Measurements from ENCODE around the gene PRXL2B.

The PRXL2B gene

DNA sequence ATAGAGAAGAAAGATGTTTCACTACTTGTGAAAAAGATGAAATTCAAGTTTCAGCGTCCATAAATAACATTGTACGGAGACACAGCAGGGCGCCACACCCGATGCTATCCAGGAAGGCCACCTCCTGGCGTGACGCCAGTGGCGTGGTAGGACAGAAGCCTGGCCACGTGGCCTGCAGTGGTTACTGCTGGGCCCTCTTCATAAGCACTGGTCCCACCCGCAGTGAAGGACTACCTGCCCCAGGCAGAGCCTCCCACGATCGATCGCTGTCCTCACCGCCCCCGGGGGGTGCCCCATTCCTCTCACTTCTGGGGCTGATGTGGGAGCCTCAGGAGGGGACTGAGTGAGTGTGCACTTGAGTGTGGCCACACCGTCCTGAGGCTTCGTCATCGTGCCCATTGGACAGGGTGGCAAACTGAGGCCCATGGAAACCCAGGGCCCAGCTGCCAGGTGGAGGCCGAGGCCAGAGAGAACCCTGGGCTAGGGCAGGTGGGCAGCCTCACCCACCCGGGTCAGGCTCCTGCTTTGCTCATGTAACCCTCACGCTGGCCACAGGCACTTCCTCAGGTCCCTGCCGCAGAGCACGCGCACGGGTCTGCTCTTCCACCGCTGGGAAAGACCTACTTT lies 44.8 kb upstream of the PRXL2B start:
- TF ChIP-seq, protein P1, sequence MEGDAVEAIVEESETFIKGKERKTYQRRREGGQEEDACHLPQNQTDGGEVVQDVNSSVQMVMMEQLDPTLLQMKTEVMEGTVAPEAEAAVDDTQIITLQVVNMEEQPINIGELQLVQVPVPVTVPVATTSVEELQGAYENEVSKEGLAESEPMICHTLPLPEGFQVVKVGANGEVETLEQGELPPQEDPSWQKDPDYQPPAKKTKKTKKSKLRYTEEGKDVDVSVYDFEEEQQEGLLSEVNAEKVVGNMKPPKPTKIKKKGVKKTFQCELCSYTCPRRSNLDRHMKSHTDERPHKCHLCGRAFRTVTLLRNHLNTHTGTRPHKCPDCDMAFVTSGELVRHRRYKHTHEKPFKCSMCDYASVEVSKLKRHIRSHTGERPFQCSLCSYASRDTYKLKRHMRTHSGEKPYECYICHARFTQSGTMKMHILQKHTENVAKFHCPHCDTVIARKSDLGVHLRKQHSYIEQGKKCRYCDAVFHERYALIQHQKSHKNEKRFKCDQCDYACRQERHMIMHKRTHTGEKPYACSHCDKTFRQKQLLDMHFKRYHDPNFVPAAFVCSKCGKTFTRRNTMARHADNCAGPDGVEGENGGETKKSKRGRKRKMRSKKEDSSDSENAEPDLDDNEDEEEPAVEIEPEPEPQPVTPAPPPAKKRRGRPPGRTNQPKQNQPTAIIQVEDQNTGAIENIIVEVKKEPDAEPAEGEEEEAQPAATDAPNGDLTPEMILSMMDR (IDR thresholded peaks at IDR 0.05; ENCODE audit: low read depth, low read length) = no peak
- DNase-seq (ENCODE audit: low read depth in 2 of 2) = no peak
- no peak overlapping the region for H3K4me3 ChIP-seq (replicated peaks in 1 of 2; ENCODE audit: low read depth in 2 of 2, low read length in 2 of 2)

DNA sequence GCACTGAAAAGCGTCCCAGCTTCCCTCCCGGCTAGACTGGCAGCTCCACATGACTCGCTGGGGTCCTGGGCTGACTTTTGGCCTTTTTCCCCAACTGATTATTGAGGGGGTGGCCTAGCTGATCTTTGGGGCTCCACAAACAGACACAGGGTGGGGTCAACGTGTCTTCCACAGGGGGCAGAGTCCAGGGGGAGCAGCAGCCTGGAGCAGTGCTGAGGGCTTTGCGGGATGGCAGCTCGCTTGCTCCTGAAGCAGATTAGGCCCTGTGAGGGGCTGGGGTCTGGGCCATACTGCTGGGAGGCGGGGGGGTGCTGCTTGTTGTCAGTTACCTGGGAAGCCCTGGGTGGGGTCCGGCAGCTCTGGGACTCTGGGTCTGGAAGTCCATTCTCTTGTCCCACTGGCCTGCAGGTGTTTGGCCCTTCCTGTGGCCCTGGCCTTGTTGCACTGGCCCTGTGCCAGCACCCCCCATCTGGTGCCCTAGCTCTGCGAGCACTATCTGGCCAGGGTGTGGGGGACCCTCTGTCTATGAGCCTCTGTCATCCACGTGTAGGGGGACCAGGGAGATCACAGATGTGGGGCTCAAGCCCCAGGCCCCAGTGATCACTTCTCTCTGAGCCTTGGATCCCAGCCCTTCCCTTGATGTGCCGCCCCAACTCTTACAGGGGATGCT lies 44.2 kb upstream of the PRXL2B start:
- DNase-seq (ENCODE audit: low read depth in 2 of 2) = no peak
- H3K4me3 ChIP-seq (replicated peaks in 1 of 2; ENCODE audit: low read depth in 2 of 2, low read length in 2 of 2) = no peak overlapping the region
- TF ChIP-seq, protein P1 (IDR thresholded peaks at IDR 0.05; ENCODE audit: low read depth, low read length) = no peak

DNA sequence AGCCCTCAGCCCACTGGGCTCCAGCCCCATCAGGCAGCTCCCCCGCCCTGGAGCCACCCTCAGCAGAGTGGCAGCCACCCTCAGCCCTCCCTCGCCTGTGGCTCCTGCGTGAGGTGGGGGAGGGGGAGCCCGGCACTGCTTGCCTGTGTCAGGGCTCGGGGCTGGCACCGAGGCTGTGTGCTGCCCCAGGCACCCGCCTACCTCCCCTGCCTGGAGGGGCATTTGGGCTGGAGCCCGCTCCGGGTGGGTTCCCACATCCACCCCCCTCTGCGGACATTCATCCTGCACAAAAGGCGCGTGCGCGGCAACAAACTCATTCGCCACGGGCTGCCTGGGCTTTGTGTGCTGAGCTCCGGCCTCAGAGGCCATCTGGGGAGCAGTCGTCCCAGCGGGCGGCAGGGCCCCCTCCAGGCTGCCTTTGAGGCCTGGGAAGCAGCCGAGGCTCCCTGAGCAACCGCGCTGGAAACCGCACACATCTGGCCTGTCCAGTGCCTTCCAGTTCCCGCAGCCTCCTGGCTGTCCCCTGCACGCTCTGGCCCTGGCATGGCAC lies 43.0 kb upstream of the PRXL2B start:
- H3K4me3 ChIP-seq (replicated peaks in 1 of 2; ENCODE audit: low read depth in 2 of 2, low read length in 2 of 2) = no peak overlapping the region
- no peak for DNase-seq (ENCODE audit: low read depth in 2 of 2)
- TF ChIP-seq, protein P1 (IDR thresholded peaks at IDR 0.05; ENCODE audit: low read depth, low read length) = no peak

DNA sequence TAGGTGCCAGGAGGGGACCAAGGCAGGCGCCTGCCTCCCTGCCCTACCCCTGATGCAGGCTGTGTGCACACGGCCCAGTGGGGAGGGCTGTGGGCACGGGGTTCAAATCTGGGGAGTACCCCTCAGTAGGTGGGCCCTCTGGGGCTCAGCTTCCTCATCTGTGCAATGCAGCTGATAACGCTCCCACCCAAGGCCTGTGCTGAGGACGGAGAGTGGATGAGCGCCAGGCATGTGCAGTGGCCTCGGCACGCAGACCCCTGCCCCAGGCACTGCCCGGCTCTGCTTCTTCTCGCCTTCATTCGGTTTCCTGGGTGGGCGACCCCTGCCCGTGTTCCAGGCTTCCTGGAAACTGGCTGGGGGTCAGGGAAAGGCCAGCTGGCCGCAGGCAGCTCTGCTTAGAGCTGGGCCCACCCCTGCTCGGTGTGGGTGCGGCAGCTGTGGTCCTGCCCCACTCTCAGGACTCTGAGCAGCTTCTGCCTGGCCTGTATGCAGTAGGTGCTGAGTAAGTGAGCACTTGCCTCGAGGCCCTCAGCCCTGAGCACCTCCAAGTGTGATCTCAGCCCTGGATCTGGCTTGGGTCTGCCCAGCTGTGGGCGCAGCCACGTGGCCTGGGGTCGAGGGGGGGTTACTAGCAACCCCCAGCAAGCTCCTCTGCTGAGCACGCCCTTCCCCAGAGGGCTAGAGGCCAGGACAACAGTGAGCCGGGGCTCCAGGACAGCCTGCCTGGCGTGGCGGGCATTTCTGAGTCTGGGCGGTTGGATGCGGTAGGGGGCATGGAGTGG lies 42.3 kb upstream of the PRXL2B start:
- TF ChIP-seq, protein P1 (IDR thresholded peaks at IDR 0.05; ENCODE audit: low read depth, low read length) = no peak
- no peak for DNase-seq (ENCODE audit: low read depth in 2 of 2)
- H3K4me3 ChIP-seq (replicated peaks in 1 of 2; ENCODE audit: low read depth in 2 of 2, low read length in 2 of 2) = no peak overlapping the region

DNA sequence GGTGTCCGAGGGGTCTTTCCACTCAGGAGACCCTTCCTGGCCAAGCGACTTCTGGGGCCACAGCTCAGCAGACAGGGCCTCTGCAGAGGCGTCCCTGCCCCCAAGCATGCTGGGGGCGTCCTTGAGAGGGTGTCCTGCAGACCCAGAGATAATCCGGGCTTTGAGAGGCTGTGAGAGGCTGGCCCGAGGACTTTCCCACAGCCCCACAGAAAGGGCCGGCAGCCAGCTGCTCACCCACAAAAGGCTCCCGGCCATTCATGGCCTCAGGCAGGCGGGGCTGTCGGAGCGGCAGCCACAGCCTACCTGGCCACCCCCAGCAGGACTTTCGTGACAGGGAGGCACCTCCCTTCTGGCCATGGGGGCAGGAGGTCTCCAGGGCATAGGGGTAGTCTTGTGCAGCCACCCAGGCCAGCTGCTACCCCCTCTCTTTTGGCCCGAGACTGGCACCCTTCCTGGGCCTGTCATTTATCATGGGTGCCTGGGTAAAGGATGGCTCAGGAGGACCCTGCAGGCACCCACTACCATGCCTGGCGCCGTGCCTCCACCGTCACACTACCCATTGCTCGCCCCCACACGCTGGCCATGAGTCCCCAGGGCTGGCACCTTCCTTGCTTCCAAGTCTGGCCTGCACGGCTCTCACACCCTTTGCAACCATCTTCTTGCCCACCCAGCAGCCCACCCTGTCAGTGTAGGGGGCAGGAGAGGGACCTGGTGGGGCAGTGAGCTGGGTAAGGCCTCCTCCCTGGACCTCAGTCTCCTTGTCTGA lies 41.5 kb upstream of the PRXL2B start:
- H3K4me3 ChIP-seq (replicated peaks in 1 of 2; ENCODE audit: low read depth in 2 of 2, low read length in 2 of 2) = no peak overlapping the region
- DNase-seq (ENCODE audit: low read depth in 2 of 2) = no peak
- TF ChIP-seq, protein P1 (IDR thresholded peaks at IDR 0.05; ENCODE audit: low read depth, low read length) = no peak

Data from cardiac fibroblast (primary cell).